ENCODE measurements around the gene EPHA8.

The EPHA8 gene

DNA sequence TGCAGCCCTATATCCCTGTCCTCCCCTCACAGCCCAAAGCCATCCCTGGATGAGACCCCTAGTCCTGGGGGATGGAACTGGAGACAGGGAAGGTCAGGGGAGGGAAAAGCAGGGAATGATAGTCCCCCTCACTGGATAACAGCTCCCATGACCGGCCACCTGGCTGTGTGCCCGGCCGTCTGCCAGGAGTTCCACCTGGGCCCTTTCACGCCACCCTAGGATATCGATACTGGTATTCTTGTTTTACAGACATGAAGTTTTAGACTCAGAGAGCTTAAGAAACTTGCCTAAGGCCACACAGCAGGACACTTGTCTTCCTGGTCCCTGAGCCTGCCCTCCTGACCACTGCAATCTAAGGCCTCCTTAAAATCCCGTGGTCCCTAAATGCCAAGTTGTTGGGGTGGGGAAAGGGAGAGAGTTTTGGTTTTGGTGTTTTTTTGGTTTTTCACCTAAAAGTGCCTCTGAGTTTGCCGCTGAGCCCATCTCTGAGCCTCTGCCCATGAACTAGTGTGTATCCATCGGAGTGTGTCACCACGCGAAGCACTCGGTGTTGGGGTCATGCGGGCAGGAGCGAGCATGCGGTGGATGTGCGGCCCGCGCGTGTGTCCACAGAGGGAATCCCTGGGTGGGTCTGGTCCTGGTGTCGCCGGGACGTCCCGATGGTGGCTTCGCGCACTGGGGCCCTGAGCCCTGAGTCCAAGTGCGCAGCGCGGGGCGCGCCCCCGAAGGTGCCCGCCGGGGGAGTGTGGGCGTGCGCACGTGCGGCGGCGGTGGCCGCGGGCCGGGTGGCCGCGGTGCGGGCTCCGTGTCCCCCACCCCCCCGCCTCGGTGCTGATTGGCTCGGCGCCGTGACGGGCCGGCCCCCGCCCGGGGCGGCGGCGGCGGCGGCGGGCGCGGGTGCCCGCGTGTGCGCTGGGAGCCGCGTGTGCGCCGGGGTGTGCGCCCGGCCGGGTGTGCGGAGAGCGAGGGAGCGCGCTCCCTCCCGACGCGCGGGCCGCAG, at the start of gene EPHA8:
TSS of gene EPHA8 (plus strand) at position 906 of the 1,000 bp plus-strand sequence. CDS start 147 bp downstream, outside the sequence.
- DNase-seq (ENCODE audit: low read depth, low spot score) = no peak

DNA sequence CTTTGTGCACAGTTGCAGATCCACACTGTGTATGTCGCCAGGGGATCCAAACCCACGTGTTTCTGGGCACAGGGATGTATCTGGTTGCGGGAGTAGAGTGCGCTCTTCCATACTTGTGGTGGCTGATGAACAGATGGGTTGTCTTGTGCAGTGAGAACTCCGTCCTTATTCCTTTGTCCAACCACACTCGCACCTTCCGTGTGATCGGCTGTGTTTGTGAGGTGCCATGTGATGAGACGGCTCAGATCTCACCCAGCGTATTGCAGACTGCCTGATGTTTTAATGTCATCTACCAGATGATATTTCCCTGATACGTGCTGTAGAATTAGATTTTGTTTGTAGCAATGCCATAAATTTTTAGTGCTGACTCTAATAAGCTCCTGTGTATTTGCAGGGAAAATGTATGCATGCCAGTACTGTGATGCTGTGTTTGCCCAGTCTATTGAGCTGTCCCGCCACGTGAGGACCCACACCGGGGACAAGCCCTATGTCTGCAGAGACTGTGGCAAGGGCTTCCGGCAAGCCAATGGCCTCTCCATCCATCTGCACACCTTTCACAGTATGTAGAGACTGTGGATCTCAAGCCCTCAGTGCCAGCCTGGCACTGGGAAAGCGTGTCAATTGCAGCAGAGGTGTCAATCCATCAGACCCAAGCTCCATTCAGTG, 46.2 kb upstream of the EPHA8 start:
- no peak for DNase-seq (ENCODE audit: low read depth, low spot score)

DNA sequence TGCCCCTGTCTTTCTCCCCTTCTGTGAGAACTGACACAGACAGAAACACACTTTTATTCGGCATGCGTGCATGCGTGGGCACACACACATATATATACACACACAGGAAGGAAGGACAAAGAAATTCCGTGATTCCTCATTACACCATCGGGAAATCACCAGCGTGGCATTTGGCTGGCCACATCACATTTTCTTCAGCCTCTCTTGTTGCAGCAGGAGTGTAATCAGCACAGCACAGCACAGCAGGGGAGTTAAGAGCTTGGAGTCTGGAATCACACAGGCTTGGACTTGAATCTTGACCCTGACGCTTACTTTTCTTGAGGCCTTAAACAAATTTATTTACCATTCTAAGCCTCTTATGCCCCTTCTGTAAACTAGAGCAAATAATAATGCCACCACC, 45.3 kb upstream of the EPHA8 start:
- DNase-seq (ENCODE audit: low read depth, low spot score) = no peak

GRCh38 chr1:22518379-22518778, 44.9 kb upstream of the EPHA8 start:
- no peak for DNase-seq (ENCODE audit: low read depth, low spot score)

DNA sequence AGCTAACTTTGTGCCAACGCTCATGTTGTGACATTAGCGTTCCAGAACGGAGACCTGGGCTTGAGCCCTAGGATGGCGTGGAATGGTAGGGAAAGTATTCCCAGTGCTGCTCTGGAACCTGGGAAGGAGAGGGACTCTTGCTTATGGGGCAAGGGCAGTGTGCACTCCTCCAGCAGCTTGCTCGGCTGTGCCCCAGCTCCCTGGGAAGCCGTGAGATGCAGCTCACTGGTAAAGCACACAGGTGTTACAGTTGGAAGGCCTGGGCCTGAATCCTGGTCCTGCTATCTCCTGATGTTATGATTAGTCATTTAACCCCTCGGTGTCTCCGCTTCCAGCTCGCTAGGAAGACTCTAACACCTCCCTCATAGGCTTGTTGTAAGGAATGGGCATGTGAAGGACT, 42.4 kb upstream of the EPHA8 start:
- no peak for DNase-seq (ENCODE audit: low read depth, low spot score)

DNA sequence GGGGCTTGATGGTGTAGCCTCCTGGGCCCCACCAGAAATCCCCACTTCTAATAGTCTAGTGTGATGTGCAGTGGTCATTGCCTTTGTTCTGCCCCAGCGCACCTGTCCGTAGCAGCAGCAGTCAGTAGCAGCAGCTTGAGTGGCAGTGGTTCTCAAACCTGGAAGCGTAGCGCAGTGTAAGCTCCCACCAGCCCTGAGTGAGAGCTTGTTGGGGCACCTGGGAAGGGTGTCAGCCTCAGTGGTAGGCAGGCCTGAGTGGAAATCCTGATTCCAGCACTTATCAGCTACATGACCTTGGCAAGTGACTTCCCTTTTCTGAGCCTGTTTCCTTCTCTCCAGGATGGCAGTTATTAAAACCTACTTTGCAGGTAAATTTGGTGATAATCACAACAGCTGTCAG, 41.6 kb upstream of the EPHA8 start:
- DNase-seq (ENCODE audit: low read depth, low spot score) = no peak

GRCh38 chr1:22522221-22522743, 41.0 kb upstream of the EPHA8 start:
- DNase-seq (ENCODE audit: low read depth, low spot score) = no peak

- DNase-seq (ENCODE audit: low read depth, low spot score) = no peak
Observed at GRCh38 chr1:22524481-22524880, 38.8 kb upstream of the EPHA8 start.

- DNase-seq (ENCODE audit: low read depth, low spot score) = no peak
Observed at GRCh38 chr1:22525211-22525610, 38.1 kb upstream of the EPHA8 start.

- no peak for DNase-seq (ENCODE audit: low read depth, low spot score)
Observed at GRCh38 chr1:22525646-22526045, 37.6 kb upstream of the EPHA8 start.

DNA sequence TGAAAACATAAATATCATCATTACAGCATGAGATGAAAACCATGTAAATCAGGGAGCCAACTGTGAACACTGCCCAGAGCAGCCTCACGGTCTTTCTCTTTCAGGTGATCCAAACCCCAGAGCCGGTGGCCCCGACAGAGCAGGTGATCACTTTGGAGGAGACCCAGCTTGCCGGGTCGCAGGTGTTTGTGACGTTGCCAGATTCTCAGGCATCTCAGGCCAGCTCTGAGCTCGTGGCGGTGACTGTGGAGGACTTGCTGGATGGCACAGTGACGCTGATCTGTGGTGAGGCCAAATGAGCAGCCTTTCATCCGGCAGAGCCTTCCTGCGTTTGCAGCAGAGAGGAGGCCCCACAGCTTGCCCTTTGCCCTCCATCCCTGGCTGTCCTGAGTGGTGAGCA, 37.2 kb upstream of the EPHA8 start:
- DNase-seq (ENCODE audit: low read depth, low spot score) = no peak

- no peak for DNase-seq (ENCODE audit: low read depth, low spot score)
Observed at GRCh38 chr1:22526677-22527076, 36.6 kb upstream of the EPHA8 start.

DNA sequence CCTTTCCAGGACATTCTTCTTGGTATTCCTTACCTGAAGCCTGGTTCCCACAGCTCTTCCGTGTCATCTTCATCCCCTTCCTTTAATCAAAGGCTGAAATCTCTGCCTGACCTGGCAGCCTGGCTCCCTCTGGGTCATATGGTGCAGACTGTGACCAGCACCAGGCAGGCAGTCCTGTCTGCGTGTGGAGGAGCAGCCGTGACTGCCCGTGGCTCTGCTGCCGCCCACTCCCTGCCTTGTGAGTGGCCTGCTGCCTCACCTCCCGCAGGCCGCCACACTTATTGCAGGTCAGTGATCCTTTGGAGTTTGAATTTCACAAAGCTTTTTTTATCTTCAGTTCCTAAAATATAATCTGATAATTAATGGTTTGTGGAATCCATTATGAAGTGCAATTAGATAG, 36.2 kb upstream of the EPHA8 start:
- no peak for DNase-seq (ENCODE audit: low read depth, low spot score)

GRCh38 chr1:22527555-22528296, 35.6 kb upstream of the EPHA8 start:
- DNase-seq (ENCODE audit: low read depth, low spot score) = no peak

DNA sequence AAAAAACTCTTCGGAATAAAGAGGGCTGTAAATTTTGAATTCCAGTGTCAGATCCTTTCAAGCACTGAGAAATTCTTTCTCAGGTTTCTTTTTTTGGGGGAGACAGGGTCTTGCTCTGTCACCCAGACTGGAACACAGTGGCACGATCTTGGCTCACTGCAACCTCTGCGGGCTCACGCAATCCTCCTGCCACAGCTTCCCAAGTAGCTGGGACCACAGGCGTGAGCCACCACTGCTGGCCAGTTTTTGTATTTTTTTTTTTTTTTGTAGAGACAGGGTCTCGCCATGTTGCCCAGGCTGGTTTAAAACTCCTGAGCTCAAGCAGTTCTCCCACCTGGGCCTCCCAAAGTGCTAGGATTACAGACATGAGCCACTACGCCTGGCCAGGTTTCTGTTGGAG, 34.8 kb upstream of the EPHA8 start:
- no peak for DNase-seq (ENCODE audit: low read depth, low spot score)

GRCh38 chr1:22529901-22530621, 33.2 kb upstream of the EPHA8 start:
- no peak for DNase-seq (ENCODE audit: low read depth, low spot score)

DNA sequence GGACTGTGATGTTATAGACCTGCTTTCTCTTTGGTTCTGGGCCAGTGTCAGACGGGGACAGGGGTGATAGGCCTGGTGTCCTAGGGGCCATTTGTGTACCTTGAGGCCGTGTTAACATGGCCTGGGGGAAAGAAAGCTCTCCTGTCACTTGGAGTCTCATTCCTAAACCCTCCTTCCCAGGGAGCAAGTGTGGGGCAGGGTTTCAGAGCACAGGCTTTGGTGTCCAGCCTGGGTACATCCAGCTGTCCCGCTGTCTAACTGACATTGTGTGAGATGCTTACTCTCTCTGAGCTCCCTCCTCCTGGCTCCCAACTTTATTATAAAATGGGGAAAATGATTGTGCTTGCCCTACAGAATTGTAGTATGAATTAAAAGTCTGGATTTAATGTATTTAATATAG, 32.6 kb upstream of the EPHA8 start:
- DNase-seq (ENCODE audit: low read depth, low spot score) = no peak

- DNase-seq (ENCODE audit: low read depth, low spot score) = no peak
Observed at GRCh38 chr1:22531251-22531650, 32.0 kb upstream of the EPHA8 start.

DNA sequence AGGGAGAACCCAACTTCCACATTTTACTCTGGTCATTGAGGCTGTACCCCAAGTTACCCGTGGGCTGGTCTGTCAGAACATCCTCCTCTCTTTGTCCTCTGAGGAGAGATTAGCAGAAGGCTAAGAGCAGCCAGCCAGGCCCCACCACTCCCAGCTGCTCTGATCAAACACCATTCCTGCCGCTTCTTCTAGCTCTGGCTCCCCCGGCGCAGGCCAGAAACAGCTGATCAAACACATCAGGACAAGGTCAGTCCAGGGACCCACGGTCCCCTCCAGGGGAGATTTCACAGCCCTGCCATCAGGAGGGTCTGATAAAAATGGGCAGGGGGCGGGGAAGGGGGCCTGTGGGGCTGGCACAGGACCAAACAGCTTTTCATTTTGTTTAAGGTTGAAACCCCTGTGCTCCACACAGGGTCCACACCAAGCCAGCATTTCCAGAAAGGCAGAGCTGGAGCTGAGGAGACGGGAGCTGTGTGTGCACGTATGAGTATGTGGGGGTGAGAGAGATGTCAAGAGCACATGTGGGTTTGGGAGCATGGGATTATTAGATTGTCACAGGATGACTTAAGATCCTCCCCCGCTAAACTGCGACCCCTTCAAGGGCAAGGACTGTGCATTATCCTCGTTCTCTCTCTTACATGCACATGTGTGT, 29.9 kb upstream of the EPHA8 start:
- DNase-seq (ENCODE audit: low read depth, low spot score) = no peak

DNA sequence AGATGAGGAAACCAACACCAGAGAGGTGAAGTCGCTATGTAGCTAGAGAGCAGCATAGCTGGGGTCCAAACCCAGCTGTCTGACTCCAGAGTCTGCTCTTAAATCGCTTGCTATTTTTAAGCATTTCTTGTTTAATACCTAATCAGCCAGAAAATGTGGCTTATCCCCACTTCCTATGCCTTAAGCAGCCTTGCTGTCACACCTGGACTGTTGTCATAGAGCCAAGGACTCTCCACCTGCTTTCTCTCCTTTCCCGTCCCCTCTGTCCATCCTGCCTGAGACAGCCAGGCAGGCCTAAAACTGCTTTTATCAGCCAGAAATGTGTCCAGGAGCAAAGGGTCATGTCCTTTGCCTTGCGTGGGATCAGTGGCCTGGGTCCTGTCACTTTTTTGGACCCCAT, 28.3 kb upstream of the EPHA8 start:
- no peak for DNase-seq (ENCODE audit: low read depth, low spot score)

DNA sequence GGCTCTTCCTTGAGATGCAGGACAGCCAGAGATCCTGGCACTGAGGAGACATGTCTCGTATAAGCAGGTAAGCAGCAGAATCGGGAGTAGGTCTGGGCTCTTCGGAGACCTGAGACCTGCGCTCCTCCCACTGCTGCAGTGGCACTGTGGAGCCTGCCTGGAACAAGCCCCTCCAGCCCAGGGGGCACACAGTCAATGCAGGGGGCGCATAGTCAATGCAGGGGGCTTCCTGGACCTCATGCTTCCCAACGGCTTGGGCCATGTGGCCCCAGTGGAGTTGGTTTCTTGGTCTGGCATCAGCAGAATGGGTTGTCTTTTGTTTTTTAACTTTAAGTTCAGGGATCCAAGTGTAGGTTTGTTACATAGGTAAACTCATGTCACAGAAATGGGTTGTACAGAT, 27.9 kb upstream of the EPHA8 start:
- DNase-seq (ENCODE audit: low read depth, low spot score) = no peak
